ENCODE measurements around the gene GPR150. TPM values are rescaled to one million over a fixed set of nuclear protein-coding genes. Genes with fewer than 3 reads are reported as not detected.

Gene GPR150
- total and polyA plus RNA-seq, 2 experiments from 2014 or later = 0.10 to 0.21 TPM

- TF ChIP-seq, protein P1, sequence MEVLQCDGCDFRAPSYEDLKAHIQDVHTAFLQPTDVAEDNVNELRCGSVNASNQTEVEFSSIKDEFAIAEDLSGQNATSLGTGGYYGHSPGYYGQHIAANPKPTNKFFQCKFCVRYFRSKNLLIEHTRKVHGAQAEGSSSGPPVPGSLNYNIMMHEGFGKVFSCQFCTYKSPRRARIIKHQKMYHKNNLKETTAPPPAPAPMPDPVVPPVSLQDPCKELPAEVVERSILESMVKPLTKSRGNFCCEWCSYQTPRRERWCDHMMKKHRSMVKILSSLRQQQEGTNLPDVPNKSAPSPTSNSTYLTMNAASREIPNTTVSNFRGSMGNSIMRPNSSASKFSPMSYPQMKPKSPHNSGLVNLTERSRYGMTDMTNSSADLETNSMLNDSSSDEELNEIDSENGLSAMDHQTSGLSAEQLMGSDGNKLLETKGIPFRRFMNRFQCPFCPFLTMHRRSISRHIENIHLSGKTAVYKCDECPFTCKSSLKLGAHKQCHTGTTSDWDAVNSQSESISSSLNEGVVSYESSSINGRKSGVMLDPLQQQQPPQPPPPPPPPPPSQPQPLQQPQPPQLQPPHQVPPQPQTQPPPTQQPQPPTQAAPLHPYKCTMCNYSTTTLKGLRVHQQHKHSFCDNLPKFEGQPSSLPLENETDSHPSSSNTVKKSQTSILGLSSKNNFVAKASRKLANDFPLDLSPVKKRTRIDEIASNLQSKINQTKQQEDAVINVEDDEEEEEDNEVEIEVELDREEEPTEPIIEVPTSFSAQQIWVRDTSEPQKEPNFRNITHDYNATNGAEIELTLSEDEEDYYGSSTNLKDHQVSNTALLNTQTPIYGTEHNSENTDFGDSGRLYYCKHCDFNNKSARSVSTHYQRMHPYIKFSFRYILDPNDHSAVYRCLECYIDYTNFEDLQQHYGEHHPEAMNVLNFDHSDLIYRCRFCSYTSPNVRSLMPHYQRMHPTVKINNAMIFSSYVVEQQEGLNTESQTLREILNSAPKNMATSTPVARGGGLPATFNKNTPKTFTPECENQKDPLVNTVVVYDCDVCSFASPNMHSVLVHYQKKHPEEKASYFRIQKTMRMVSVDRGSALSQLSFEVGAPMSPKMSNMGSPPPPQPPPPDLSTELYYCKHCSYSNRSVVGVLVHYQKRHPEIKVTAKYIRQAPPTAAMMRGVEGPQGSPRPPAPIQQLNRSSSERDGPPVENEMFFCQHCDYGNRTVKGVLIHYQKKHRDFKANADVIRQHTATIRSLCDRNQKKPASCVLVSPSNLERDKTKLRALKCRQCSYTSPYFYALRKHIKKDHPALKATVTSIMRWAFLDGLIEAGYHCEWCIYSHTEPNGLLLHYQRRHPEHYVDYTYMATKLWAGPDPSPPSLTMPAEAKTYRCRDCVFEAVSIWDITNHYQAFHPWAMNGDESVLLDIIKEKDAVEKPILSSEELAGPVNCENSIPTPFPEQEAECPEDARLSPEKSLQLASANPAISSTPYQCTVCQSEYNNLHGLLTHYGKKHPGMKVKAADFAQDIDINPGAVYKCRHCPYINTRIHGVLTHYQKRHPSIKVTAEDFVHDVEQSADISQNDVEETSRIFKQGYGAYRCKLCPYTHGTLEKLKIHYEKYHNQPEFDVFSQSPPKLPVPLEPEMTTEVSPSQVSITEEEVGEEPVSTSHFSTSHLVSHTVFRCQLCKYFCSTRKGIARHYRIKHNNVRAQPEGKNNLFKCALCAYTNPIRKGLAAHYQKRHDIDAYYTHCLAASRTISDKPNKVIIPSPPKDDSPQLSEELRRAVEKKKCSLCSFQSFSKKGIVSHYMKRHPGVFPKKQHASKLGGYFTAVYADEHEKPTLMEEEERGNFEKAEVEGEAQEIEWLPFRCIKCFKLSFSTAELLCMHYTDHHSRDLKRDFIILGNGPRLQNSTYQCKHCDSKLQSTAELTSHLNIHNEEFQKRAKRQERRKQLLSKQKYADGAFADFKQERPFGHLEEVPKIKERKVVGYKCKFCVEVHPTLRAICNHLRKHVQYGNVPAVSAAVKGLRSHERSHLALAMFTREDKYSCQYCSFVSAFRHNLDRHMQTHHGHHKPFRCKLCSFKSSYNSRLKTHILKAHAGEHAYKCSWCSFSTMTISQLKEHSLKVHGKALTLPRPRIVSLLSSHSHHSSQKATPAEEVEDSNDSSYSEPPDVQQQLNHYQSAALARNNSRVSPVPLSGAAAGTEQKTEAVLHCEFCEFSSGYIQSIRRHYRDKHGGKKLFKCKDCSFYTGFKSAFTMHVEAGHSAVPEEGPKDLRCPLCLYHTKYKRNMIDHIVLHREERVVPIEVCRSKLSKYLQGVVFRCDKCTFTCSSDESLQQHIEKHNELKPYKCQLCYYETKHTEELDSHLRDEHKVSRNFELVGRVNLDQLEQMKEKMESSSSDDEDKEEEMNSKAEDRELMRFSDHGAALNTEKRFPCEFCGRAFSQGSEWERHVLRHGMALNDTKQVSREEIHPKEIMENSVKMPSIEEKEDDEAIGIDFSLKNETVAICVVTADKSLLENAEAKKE (CRISPR knock-in tag; IDR thresholded peaks at IDR 0.05) = no peak
- TF ChIP-seq, protein P2, sequence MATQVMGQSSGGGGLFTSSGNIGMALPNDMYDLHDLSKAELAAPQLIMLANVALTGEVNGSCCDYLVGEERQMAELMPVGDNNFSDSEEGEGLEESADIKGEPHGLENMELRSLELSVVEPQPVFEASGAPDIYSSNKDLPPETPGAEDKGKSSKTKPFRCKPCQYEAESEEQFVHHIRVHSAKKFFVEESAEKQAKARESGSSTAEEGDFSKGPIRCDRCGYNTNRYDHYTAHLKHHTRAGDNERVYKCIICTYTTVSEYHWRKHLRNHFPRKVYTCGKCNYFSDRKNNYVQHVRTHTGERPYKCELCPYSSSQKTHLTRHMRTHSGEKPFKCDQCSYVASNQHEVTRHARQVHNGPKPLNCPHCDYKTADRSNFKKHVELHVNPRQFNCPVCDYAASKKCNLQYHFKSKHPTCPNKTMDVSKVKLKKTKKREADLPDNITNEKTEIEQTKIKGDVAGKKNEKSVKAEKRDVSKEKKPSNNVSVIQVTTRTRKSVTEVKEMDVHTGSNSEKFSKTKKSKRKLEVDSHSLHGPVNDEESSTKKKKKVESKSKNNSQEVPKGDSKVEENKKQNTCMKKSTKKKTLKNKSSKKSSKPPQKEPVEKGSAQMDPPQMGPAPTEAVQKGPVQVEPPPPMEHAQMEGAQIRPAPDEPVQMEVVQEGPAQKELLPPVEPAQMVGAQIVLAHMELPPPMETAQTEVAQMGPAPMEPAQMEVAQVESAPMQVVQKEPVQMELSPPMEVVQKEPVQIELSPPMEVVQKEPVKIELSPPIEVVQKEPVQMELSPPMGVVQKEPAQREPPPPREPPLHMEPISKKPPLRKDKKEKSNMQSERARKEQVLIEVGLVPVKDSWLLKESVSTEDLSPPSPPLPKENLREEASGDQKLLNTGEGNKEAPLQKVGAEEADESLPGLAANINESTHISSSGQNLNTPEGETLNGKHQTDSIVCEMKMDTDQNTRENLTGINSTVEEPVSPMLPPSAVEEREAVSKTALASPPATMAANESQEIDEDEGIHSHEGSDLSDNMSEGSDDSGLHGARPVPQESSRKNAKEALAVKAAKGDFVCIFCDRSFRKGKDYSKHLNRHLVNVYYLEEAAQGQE (IDR thresholded peaks at IDR 0.05; ENCODE audit: unreplicated experiment) = no peak
- TF ChIP-seq CREB1 (CRISPR knock-in tag; IDR thresholded peaks at IDR 0.05; ENCODE audit: low read depth) = no peak
- TF ChIP-seq POLR2AphosphoS5 (IDR thresholded peaks at IDR 0.05; ENCODE audit: low read depth) = no peak
- no peak for TF ChIP-seq NANOG (IDR thresholded peaks at IDR 0.05; ENCODE audit: borderline replicate concordance)
- no peak for TF ChIP-seq STAT1 (IDR thresholded peaks at IDR 0.05; ENCODE audit: unreplicated experiment)
Observed at GRCh38 chr5:95647886-95648860, 28.3 kb downstream of the GPR150 start (continued).
